Measurements from ENCODE around the gene CNOT11.
"Not testable (repeated sequence)": the region's sequence is repeated elsewhere in the genome, so short reads cannot be mapped to it uniquely, and the experiment has no call there.

CNOT11 gene

GRCh38 chr2:101311696-101312017, 59.0 kb downstream of the CNOT11 start:
- no peak for DNase-seq

- not testable (repeated sequence) for DNase-seq
Observed at GRCh38 chr2:101316568-101316967, 63.9 kb downstream of the CNOT11 start.
